ENCODE results near the gene APOE. TPM values are rescaled to one million over a fixed set of nuclear protein-coding genes. Genes with fewer than 3 reads are reported as not detected.

Gene APOE
- total RNA-seq, 1 donor from 2014 or later: 93.9 TPM

- no peaks in the 10 kb centered on the region for H3K9me3 ChIP-seq (ENCODE audit: control insufficient read depth in 3 of 3, low read length in 3 of 3)
- H3K4me1 ChIP-seq (ENCODE audit: control insufficient read depth in 3 of 3, insufficient read depth in 3 of 3, low read length in 3 of 3): peaks cover 24 to 31% (median 25%) of the 10 kb centered on the region in 3 donors
- no peak overlapping the region for H3K4me3 ChIP-seq (ENCODE audit: low read length in 3 of 3)
- H3K27me3 ChIP-seq (ENCODE audit: control insufficient read depth in 3 of 3, insufficient read depth in 3 of 3, low read length in 3 of 3): no peaks in the 10 kb centered on the region
- no peak overlapping the region for H3K9ac ChIP-seq (ENCODE audit: low read depth in 1 of 3, low read length in 3 of 3)
- peaks cover 37 to 49% (median 48%) of the 10 kb centered on the region in 3 donors for H3K36me3 ChIP-seq (ENCODE audit: control insufficient read depth in 3 of 3, insufficient read depth in 3 of 3, low read length in 3 of 3)
- no peak overlapping the region for H3K27ac ChIP-seq (ENCODE audit: low read depth, low read length)
Observed at GRCh38 chr19:44893332-44894051, 12.1 kb upstream of the APOE start.

GRCh38 chr19:44894052-44894400, 11.6 kb upstream of the APOE start:
- Histone ChIP-seq H3K4me3 (ENCODE audit: low read length in 3 of 3) (no peak overlapping the region), H3K36me3 (ENCODE audit: control insufficient read depth in 3 of 3, insufficient read depth in 3 of 3, low read length in 3 of 3) (peaks cover 37 to 49% (median 48%) of the 10 kb centered on the region in 3 donors), H3K27me3 (ENCODE audit: control insufficient read depth in 3 of 3, insufficient read depth in 3 of 3, low read length in 3 of 3) (no peaks in the 10 kb centered on the region), H3K27ac (ENCODE audit: low read depth, low read length) (no peak overlapping the region), H3K4me1 (ENCODE audit: control insufficient read depth in 3 of 3, insufficient read depth in 3 of 3, low read length in 3 of 3) (peaks cover 24 to 28% (median 25%) of the 10 kb centered on the region in 3 donors), H3K9me3 (ENCODE audit: control insufficient read depth in 3 of 3, low read length in 3 of 3) (no peaks in the 10 kb centered on the region), H3K9ac (ENCODE audit: low read depth in 1 of 3, low read length in 3 of 3) (no peak overlapping the region)

GRCh38 chr19:44894946-44895345, 10.7 kb upstream of the APOE start:
- peaks cover 40 to 51% (median 49%) of the 10 kb centered on the region in 3 donors for H3K36me3 ChIP-seq (ENCODE audit: control insufficient read depth in 3 of 3, insufficient read depth in 3 of 3, low read length in 3 of 3)

GRCh38 chr19:44897835-44898234, 7.8 kb upstream of the APOE start:
- Histone ChIP-seq H3K9ac (ENCODE audit: low read depth in 1 of 3, low read length in 3 of 3) (no peak overlapping the region), H3K27ac (ENCODE audit: low read depth, low read length) (no peak overlapping the region), H3K9me3 (ENCODE audit: control insufficient read depth in 3 of 3, low read length in 3 of 3) (no peaks in the 10 kb centered on the region), H3K27me3 (ENCODE audit: control insufficient read depth in 3 of 3, insufficient read depth in 3 of 3, low read length in 3 of 3) (no peaks in the 10 kb centered on the region), H3K4me1 (ENCODE audit: control insufficient read depth in 3 of 3, insufficient read depth in 3 of 3, low read length in 3 of 3) (peaks cover under 1 to 4% (median 2%) of the 10 kb centered on the region in 3 donors), H3K4me3 (ENCODE audit: low read length in 3 of 3) (no peak overlapping the region), H3K36me3 (ENCODE audit: control insufficient read depth in 3 of 3, insufficient read depth in 3 of 3, low read length in 3 of 3) (peaks cover 58 to 70% (median 63%) of the 10 kb centered on the region in 3 donors)

More at GRCh38 chr19:44894946-44895345, 10.7 kb upstream of the APOE start:
- no peaks in the 10 kb centered on the region for H3K9me3 ChIP-seq (ENCODE audit: control insufficient read depth in 3 of 3, low read length in 3 of 3)
- H3K4me3 ChIP-seq (ENCODE audit: low read length in 3 of 3): no peak overlapping the region
- H3K9ac ChIP-seq (ENCODE audit: low read depth in 1 of 3, low read length in 3 of 3): no peak overlapping the region
- no peak overlapping the region for H3K27ac ChIP-seq (ENCODE audit: low read depth, low read length)
- peaks cover 16 to 19% (median 19%) of the 10 kb centered on the region in 3 donors for H3K4me1 ChIP-seq (ENCODE audit: control insufficient read depth in 3 of 3, insufficient read depth in 3 of 3, low read length in 3 of 3)
- no peaks in the 10 kb centered on the region for H3K27me3 ChIP-seq (ENCODE audit: control insufficient read depth in 3 of 3, insufficient read depth in 3 of 3, low read length in 3 of 3)

- peaks cover 4 to 10% (median 9%) of the 10 kb centered on the region in 3 donors for H3K27me3 ChIP-seq (ENCODE audit: control insufficient read depth in 3 of 3, insufficient read depth in 3 of 3, low read length in 3 of 3)
- no peak overlapping the region for H3K4me3 ChIP-seq (ENCODE audit: low read length in 3 of 3)
- peaks cover 40 to 49% (median 43%) of the 10 kb centered on the region in 3 donors for H3K36me3 ChIP-seq (ENCODE audit: control insufficient read depth in 3 of 3, insufficient read depth in 3 of 3, low read length in 3 of 3)
- H3K9me3 ChIP-seq (ENCODE audit: control insufficient read depth in 3 of 3, low read length in 3 of 3): no peaks in the 10 kb centered on the region
- peaks cover 4 to 7% (median 5%) of the 10 kb centered on the region in 3 donors for H3K4me1 ChIP-seq (ENCODE audit: control insufficient read depth in 3 of 3, insufficient read depth in 3 of 3, low read length in 3 of 3)
- H3K27ac ChIP-seq (ENCODE audit: low read depth, low read length): no peak overlapping the region
- no peak overlapping the region for H3K9ac ChIP-seq (ENCODE audit: low read depth in 1 of 3, low read length in 3 of 3)
Observed at GRCh38 chr19:44900328-44901244, 5.0 kb upstream of the APOE start.

GRCh38 chr19:44903216-44903601, 2.4 kb upstream of the APOE start:
- H3K27me3 ChIP-seq (ENCODE audit: control insufficient read depth in 3 of 3, insufficient read depth in 3 of 3, low read length in 3 of 3): peaks cover 20 to 31% (median 21%) of the 10 kb centered on the region in 3 donors
- no peaks in the 10 kb centered on the region for H3K9me3 ChIP-seq (ENCODE audit: control insufficient read depth in 3 of 3, low read length in 3 of 3)
- no peak overlapping the region for H3K27ac ChIP-seq (ENCODE audit: low read depth, low read length)
- H3K9ac ChIP-seq (ENCODE audit: low read depth in 1 of 3, low read length in 3 of 3): no peak overlapping the region
- peaks cover 7 to 9% (median 8%) of the 10 kb centered on the region in 3 donors for H3K4me1 ChIP-seq (ENCODE audit: control insufficient read depth in 3 of 3, insufficient read depth in 3 of 3, low read length in 3 of 3)
- H3K36me3 ChIP-seq (ENCODE audit: control insufficient read depth in 3 of 3, insufficient read depth in 3 of 3, low read length in 3 of 3): peaks cover 21 to 28% (median 26%) of the 10 kb centered on the region in 3 donors
- no peak overlapping the region for H3K4me3 ChIP-seq (ENCODE audit: low read length in 3 of 3)

- H3K9me3 ChIP-seq (ENCODE audit: control insufficient read depth in 3 of 3, low read length in 3 of 3): no peaks in the 10 kb centered on the region
- peaks cover 20 to 31% (median 21%) of the 10 kb centered on the region in 3 donors for H3K27me3 ChIP-seq (ENCODE audit: control insufficient read depth in 3 of 3, insufficient read depth in 3 of 3, low read length in 3 of 3)
- peak overlapping the region in 1 of 3 donors; percentile 16 for H3K9ac ChIP-seq (ENCODE audit: low read depth in 1 of 3, low read length in 3 of 3)
- H3K36me3 ChIP-seq (ENCODE audit: control insufficient read depth in 3 of 3, insufficient read depth in 3 of 3, low read length in 3 of 3): peaks cover 21 to 26% (median 26%) of the 10 kb centered on the region in 3 donors
- H3K4me3 ChIP-seq (ENCODE audit: low read length in 3 of 3): no peak overlapping the region
- H3K4me1 ChIP-seq (ENCODE audit: control insufficient read depth in 3 of 3, insufficient read depth in 3 of 3, low read length in 3 of 3): peaks cover 7 to 9% (median 8%) of the 10 kb centered on the region in 3 donors
- no peak overlapping the region for H3K27ac ChIP-seq (ENCODE audit: low read depth, low read length)
Observed at GRCh38 chr19:44903602-44904425, 1.8 kb upstream of the APOE start.

GRCh38 chr19:44904426-44904994, 1.1 kb upstream of the APOE start:
- Histone ChIP-seq H3K27me3 (ENCODE audit: control insufficient read depth in 3 of 3, insufficient read depth in 3 of 3, low read length in 3 of 3) (peaks cover 20 to 31% (median 21%) of the 10 kb centered on the region in 3 donors), H3K4me3 (ENCODE audit: low read length in 3 of 3) (no peak overlapping the region), H3K4me1 (ENCODE audit: control insufficient read depth in 3 of 3, insufficient read depth in 3 of 3, low read length in 3 of 3) (peaks cover 7 to 9% (median 8%) of the 10 kb centered on the region in 3 donors), H3K27ac (ENCODE audit: low read depth, low read length) (no peak overlapping the region), H3K9ac (ENCODE audit: low read depth in 1 of 3, low read length in 3 of 3) (peak overlapping the region in 1 of 3 donors; percentile 16), H3K9me3 (ENCODE audit: control insufficient read depth in 3 of 3, low read length in 3 of 3) (no peaks in the 10 kb centered on the region), H3K36me3 (ENCODE audit: control insufficient read depth in 3 of 3, insufficient read depth in 3 of 3, low read length in 3 of 3) (peaks cover 21 to 26% (median 26%) of the 10 kb centered on the region in 3 donors)

GRCh38 chr19:44907613-44908012, 2.0 kb downstream of the APOE start:
- no peaks in the 10 kb centered on the region for H3K9me3 ChIP-seq (ENCODE audit: control insufficient read depth in 3 of 3, low read length in 3 of 3)
- no peak overlapping the region for H3K4me3 ChIP-seq (ENCODE audit: low read length in 3 of 3)
- peaks cover 3 to 5% (median 3%) of the 10 kb centered on the region in 3 donors for H3K36me3 ChIP-seq (ENCODE audit: control insufficient read depth in 3 of 3, insufficient read depth in 3 of 3, low read length in 3 of 3)
- no peak overlapping the region for H3K27ac ChIP-seq (ENCODE audit: low read depth, low read length)
- peaks cover 13 to 18% (median 15%) of the 10 kb centered on the region in 3 donors for H3K4me1 ChIP-seq (ENCODE audit: control insufficient read depth in 3 of 3, insufficient read depth in 3 of 3, low read length in 3 of 3)
- H3K27me3 ChIP-seq (ENCODE audit: control insufficient read depth in 3 of 3, insufficient read depth in 3 of 3, low read length in 3 of 3): peaks cover 20 to 48% (median 31%) of the 10 kb centered on the region in 3 donors
- H3K9ac ChIP-seq (ENCODE audit: low read depth in 1 of 3, low read length in 3 of 3): no peak overlapping the region

Data from skeletal muscle tissue (tissue), 4 donors.